T47D (cell line): ENCODE measurements around the gene YY1.

ENCODE experiments used
- DNase-seq, 2 experiments: peaks; one replicate each; pipeline versions ENCODE4 v3.0.0 to v3.0.0-alpha.2; 2011 to 2012; ENCODE audit warnings: low read depth in 1 of 2, low spot score in 1 of 2
- JUND ChIP-seq: IDR thresholded peaks from 2 replicates; pipeline ENCODE4 v1.6.1; 2012; ENCODE audit warnings: low read depth
- in situ Hi-C: cut with HindIII; loops from 2 replicates; pipeline ENCODE4 v1.10.0; 2016; ENCODE audit warnings: low sequenced_read_pairs, low pct_unique_long_range_greater_than_20kb

YY1 gene

GRCh38 chr14:100238419-100239210 lies at the start of gene YY1:
YY1 (plus strand) TSS chr14:100239144; CDS start chr14:100239245, 101 bp downstream.
- peak; percentile 96 to 99 for DNase-seq
- in situ Hi-C loops = no loop called here
- no peak for TF ChIP-seq JUND

- no peak for TF ChIP-seq JUND
- in situ Hi-C loops = no loop called here
- peak; percentile 46 to 82 for DNase-seq
Observed at GRCh38 chr14:100190126-100190525, 48.8 kb upstream of the YY1 start.

DNA sequence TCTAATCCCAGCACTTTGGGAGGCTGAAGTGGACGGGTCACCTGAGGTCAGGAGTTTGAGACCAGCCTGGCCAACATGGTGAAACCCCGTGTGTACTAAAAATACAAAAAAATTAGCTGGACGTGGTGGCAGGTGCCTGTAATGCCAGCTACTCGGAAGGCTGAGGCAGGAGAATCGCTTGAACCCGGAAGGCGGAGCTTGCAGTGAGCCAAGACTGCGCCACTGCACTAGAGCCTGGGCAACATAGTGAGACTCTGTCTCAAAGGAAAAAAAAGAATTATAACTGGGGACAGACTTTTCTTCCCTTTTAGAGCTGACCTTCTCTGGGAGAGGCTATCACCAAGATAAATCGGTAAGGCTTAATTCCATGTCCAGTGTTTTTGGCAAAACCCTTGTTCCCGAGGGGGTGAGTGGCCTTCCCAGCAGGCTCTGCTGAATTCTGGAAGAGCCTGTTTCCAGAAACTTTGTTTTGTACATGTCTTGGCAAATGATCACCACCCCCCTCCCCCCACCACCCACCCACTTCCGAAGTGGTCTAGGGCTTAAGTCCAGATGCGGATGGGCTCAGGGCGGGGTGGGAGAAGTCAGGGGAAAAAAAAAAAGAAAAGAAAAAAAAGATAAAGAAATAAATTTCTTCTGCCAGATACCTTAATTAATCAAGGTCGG lies 47.2 kb upstream of the YY1 start:
- in situ Hi-C loops = no loop called here
- no peak for TF ChIP-seq JUND
- DNase-seq = peak in 1 of 2 experiments; percentile 37

DNA sequence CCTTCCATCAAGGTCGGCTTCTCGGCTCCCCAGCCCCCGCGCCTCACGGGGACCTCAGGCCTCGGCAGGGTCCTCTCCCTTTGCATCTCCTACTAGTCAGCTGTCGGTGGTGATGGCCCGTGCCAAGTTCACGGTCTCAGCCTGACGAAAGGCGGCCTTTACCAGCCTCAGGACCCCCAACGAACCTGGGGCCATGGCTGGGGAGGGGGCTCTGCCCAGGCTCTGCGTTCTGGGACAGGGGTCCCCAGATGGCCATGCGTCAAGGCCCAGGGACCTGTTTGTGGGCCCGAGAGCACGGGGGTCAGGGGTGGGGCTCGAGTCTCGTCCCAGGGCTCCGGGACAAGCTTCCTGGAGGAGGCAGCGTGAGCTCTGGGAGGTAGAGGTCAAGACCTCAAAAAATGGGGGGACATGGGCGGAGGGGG lies 46.7 kb upstream of the YY1 start:
- no peak for DNase-seq
- in situ Hi-C loops = no loop called here
- no peak for TF ChIP-seq JUND

GRCh38 chr14:100192672-100193416 lies 46.1 kb upstream of the YY1 start:
- in situ Hi-C loops = no loop called here

GRCh38 chr14:100193417-100194357 lies 45.3 kb upstream of the YY1 start:
- in situ Hi-C loops = no loop called here
- peak in 1 of 2 experiments; percentile 41 for DNase-seq
- TF ChIP-seq JUND = no peak

More at GRCh38 chr14:100192672-100193416, 46.1 kb upstream of the YY1 start:
- DNase-seq = peak; percentile 100
- TF ChIP-seq JUND = no peak

- in situ Hi-C loops = no loop called here
- TF ChIP-seq JUND = no peak
- no peak for DNase-seq
Observed at GRCh38 chr14:100199240-100199860, 39.6 kb upstream of the YY1 start.

DNA sequence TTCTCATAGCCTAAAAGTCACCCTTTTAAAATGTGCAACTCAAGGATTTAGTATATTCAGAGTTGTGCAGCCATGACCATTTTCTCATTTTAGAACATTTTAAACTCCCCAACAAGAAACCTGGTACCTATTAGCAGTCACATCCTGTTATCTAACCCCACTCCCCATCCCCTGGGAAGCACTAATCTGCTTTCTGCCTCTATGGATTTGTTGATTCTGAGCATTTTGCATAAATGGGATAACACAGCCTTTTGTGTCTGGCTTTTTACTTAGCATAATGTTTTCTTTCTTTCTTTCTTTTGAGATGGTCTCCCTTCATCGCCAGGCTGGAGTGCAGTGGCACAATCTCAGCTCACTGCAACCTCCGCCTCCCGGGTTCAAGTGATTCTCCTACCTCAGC lies 38.6 kb upstream of the YY1 start:
- TF ChIP-seq JUND = no peak
- in situ Hi-C loops = no loop called here
- no peak for DNase-seq

DNA sequence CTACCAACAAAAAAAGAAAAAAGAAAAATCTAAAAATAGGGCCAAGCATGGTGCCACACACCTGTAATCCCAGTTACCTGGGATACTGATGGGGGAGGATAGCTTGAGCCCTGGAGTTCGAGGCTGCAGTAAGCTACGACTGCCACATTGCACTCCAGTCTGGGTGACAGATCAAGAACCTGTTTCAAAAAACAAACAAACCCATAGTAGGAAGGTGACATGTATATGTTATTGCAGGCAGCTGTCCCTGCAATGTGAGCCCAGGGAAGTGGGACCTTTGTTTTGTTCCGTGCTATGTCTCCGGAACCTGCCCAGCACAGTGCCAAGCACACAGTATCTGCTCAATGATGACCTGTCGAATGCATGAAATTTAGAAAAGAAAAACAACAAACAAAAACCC lies 37.2 kb upstream of the YY1 start:
- DNase-seq = peak in 1 of 2 experiments; percentile 87
- no peak for TF ChIP-seq JUND
- in situ Hi-C loops = no loop called here

DNA sequence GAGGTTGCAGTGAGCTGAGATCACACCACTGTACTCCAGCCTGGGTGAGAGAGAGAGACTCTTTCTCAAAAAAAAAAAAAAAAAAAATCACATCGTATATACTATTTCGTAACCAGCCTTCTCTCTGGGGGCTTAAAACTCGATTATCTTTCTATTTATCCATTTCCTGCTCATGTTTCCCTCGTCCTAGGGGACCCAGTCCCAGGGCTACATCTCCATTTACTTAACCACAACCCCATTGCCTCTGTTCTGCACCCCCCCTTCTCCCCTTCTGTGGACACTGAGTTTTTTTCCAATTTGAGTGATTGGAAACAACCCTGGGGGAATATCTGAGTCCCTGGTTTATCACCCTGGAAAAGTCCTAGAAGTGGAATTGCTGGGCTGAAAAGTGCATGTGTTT lies 36.2 kb upstream of the YY1 start:
- in situ Hi-C loops = no loop called here
- TF ChIP-seq JUND = no peak

DNA sequence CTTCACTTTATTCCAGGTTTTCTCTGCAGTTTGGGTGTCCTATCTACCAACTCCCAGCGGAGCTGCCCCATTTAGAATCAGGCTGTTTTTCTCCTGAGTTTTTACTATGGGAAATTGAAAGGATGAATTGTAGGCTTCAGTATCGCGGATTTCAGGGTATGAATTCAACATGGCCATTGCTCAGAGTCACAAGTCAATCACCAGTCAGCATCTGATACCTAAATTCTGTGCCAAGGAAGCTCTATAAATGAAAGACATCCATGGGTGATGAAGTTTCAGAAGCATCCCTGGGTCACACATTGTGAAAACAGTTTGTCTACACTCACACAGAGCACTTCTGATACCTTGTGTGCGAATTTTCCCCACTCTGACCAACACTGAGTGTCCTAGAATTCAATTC lies 35.8 kb upstream of the YY1 start:
- TF ChIP-seq JUND = no peak
- DNase-seq = no peak
- in situ Hi-C loops = no loop called here

More for the DNA sequence above, 36.2 kb upstream of the YY1 start:
- no peak for DNase-seq
